GM12878 (cell line): ENCODE data around the gene TMIGD3. TPM values are rescaled to one million over a fixed set of nuclear protein-coding genes. Genes with fewer than 3 reads are reported as not detected.

Experiments
- ATAC-seq: fragments of 200-7000 bp; cut with Tn5 transposase; 3 replicates; pipeline ENCODE4 v1.9.1; 2020; ENCODE audit warnings: mild to moderate bottlenecking, moderate library complexity
- BruUV-seq: library from RNA; stranded (reverse); fragments of 400-500 nt; replicated peaks from 2 replicates; lab custom pipeline; 2021; lab: Mats Ljungman, UMichigan
- CTCF ChIA-PET: fragments of 300-600 bp; sonication (Branson Sonifier 250); formaldehyde crosslinking; extraction: SDS; loops from one replicate; lab custom pipeline; 2021; ENCODE audit warnings: inconsistent platforms; lab: Yijun Ruan, JAX
- POLR2A ChIA-PET: fragments of 350-600 bp; formaldehyde crosslinking; extraction: SDS; loops from one replicate; lab custom pipeline; 2021; ENCODE audit warnings: inconsistent platforms; lab: Charles Lee
- RAD21 ChIA-PET: fragments of 300-600 bp; sonication (Branson Sonifier 250); formaldehyde crosslinking; loops from one replicate; lab custom pipeline; 2023; ENCODE audit warnings: antibody characterized with exemption; ENCODE audit not compliant: unreplicated experiment; lab: Charles Lee
- SMC1A ChIA-PET: fragments of 300-600 bp; sonication (Branson Sonifier 250); formaldehyde crosslinking; loops from one replicate; lab custom pipeline; 2023; ENCODE audit not compliant: unreplicated experiment, uncharacterized antibody; lab: Charles Lee
- DNase-seq: peaks from one replicate; pipeline ENCODE4 v3.0.0-alpha.2; 2011; ENCODE audit warnings: low read depth, low spot score
- FAIRE-seq: peaks from 3 replicates; lab custom pipeline; 2011; peaks lifted over from hg19 to GRCh38; lab: Jason Lieb, UNC
- H2AFZ ChIP-seq: 2 replicates; pipeline ENCODE4 v1.6.0; 2011; ENCODE audit warnings: low read depth, low read length, control low read depth; ENCODE audit not compliant: control insufficient read depth
- H3K27ac ChIP-seq: 2 replicates; pipeline ENCODE4 v1.5.1; 2011; ENCODE audit warnings: control low read depth; ENCODE audit not compliant: control insufficient read depth, insufficient read depth
- H3K27me3 ChIP-seq, 2 experiments: replicated peaks in 1 of 2; 2 replicates each; pipeline versions ENCODE4 v1.6.0 to v1.6.1; 2011; ENCODE audit warnings: low read length in 1 of 2; ENCODE audit not compliant: control insufficient read depth in 2 of 2, insufficient read depth in 2 of 2
- H3K36me3 ChIP-seq, 2 experiments: 2 replicates each; pipeline ENCODE4 v1.5.1; 2011; ENCODE audit warnings: low read length in 1 of 2; ENCODE audit not compliant: control insufficient read depth in 2 of 2, insufficient read depth in 2 of 2
- H3K4me1 ChIP-seq: 2 replicates; pipeline ENCODE4 v1.6.1; 2011; ENCODE audit warnings: mild to moderate bottlenecking, low read length, moderate library complexity, mixed read lengths; ENCODE audit not compliant: control insufficient read depth, insufficient read depth
- H3K4me2 ChIP-seq: 2 replicates; pipeline ENCODE4 v1.6.0; 2011; ENCODE audit warnings: control low read depth; ENCODE audit not compliant: control insufficient read depth, insufficient read depth
- H3K4me3 ChIP-seq: fragments of 200-600 bp; sonication (generic); 2 replicates; pipeline ENCODE4 v1.5.1; 2016
- H3K79me2 ChIP-seq: 2 replicates; pipeline ENCODE4 v1.6.0; 2011; ENCODE audit warnings: low read length; ENCODE audit not compliant: control insufficient read depth, insufficient read depth
- H3K9ac ChIP-seq: 2 replicates; pipeline ENCODE4 v1.8.0; 2011; ENCODE audit warnings: low read length, control low read depth, mixed read lengths; ENCODE audit not compliant: control insufficient read depth, insufficient read depth
- H3K9me3 ChIP-seq: replicated peaks from 3 replicates; pipeline ENCODE4 v1.5.1; 2011; ENCODE audit warnings: mild to moderate bottlenecking, low read length; ENCODE audit not compliant: control insufficient read depth, insufficient read depth
- H4K20me1 ChIP-seq: 2 replicates; pipeline ENCODE4 v1.6.0; 2011; ENCODE audit not compliant: control insufficient read depth, insufficient read depth
- ATF7 ChIP-seq: fragments of 450-650 bp; IDR thresholded peaks from 2 replicates; pipeline ENCODE4 v1.6.1; 2016; ENCODE audit warnings: low read depth, mild to moderate bottlenecking
- CBX3 ChIP-seq: fragments of 200-600 bp; sonication (generic); IDR thresholded peaks from 2 replicates; pipeline ENCODE4 v1.6.1; 2016; ENCODE audit warnings: low read depth, borderline replicate concordance
- IKZF2 ChIP-seq, 2 experiments: fragments of 450-650 bp; IDR thresholded peaks; 2 replicates each; pipeline ENCODE4 v1.6.1; 2017; ENCODE audit warnings: mild to moderate bottlenecking in 2 of 2, moderate library complexity in 2 of 2
- NFXL1 ChIP-seq: fragments of 450-650 bp; IDR thresholded peaks from 2 replicates; pipeline ENCODE4 v1.6.1; 2017; ENCODE audit warnings: antibody characterized with exemption, mild to moderate bottlenecking, borderline replicate concordance
- PAX5 ChIP-seq: IDR thresholded peaks from 2 replicates; pipeline ENCODE4 v1.6.1; 2011; ENCODE audit warnings: low read depth, low read length, borderline replicate concordance
- RUNX3 ChIP-seq: IDR thresholded peaks from 2 replicates; pipeline ENCODE4 v1.6.1; 2012; ENCODE audit warnings: low read length, inconsistent platforms
- SMC3 ChIP-seq: IDR thresholded peaks from 2 replicates; pipeline ENCODE4 v1.6.1; 2011; ENCODE audit warnings: low read length, improper control_type of control experiment, borderline replicate concordance
- SPI1 ChIP-seq: IDR thresholded peaks from 2 replicates; pipeline ENCODE4 v1.6.1; 2011; ENCODE audit warnings: low read depth, mild to moderate bottlenecking, low read length, moderate library complexity, borderline replicate concordance; ENCODE audit not compliant: insufficient read depth
- in situ Hi-C: fragments of 300-500 bp; cut with MboI; formaldehyde crosslinking; loops from 9 replicates; pipeline ENCODE4 v1.14.3; 2018; ENCODE audit warnings: mixed read lengths
- intact Hi-C: fragments of 100-400 bp; cut with micrococcal nuclease; formaldehyde crosslinking; loops from one replicate; pipeline ENCODE4 v1.14.2; 2022; ENCODE audit not compliant: unreplicated experiment
- polyA plus RNA-seq, 11 experiments: library from polyadenylated mRNA; depleted of rRNA in 4 of 11; unstranded in 6 of 11; stranded (reverse) in 5 of 11; fragments of >200 nt; fragmentation: Nextera tagmentation in 4 of 11; fragmentation: Illumina TruSeq in 1 of 11; extraction: Ambion mirVana in 4 of 11; extraction: Trizol in 1 of 11; gene quantifications; 1 replicate in 1 of 11; 2 replicates in 10 of 11; pipeline versions ENCODE4 v1.2.1 to v1.2.3, GENCODE V29; 2011 to 2016; ENCODE audit warnings: inconsistent platforms in 2 of 11, missing spikeins in 2 of 11, low read depth in 1 of 11
- total RNA-seq, 4 experiments: library from RNA; depleted of rRNA in 3 of 4; stranded (reverse); fragments of >200 nt in 3 of 4; fragmentation: Illumina TruSeq in 1 of 4; extraction: Trizol in 1 of 4; gene quantifications; 2 replicates each; pipeline versions ENCODE4 v1.2.1 to v1.2.3, GENCODE V29; 2013 to 2021
- TF ChIP-seq, protein P1 (sequence below): fragments of 450-650 bp; conservative IDR thresholded peaks from 2 replicates; pipeline ENCODE4 v1.6.1; 2017; ENCODE audit warnings: mild to moderate bottlenecking, moderate library complexity
- TF ChIP-seq, protein P2 (sequence below): fragments of 150-350 bp; IDR thresholded peaks from 2 replicates; pipeline ENCODE4 v1.6.1; 2016; ENCODE audit warnings: low read depth, low read length
- TF ChIP-seq, protein P3 (sequence below): fragments of 450-650 bp; formaldehyde crosslinking; IDR thresholded peaks from 2 replicates; pipeline ENCODE4 v1.4.0; 2022; ENCODE audit warnings: mild to moderate bottlenecking, moderate library complexity
- TF ChIP-seq, protein P4 (sequence below): fragments of 450-650 bp; IDR thresholded peaks from 2 replicates; pipeline ENCODE4 v1.6.1; 2017; ENCODE audit warnings: antibody characterized with exemption, mild to moderate bottlenecking, moderate library complexity

Gene TMIGD3
- total and polyA plus RNA-seq, 10 of the 15 experiments (the other 5 are each of a cell fraction or from before 2014, with no cell fraction given), result 0.17 TPM; not detected in 9

DNA sequence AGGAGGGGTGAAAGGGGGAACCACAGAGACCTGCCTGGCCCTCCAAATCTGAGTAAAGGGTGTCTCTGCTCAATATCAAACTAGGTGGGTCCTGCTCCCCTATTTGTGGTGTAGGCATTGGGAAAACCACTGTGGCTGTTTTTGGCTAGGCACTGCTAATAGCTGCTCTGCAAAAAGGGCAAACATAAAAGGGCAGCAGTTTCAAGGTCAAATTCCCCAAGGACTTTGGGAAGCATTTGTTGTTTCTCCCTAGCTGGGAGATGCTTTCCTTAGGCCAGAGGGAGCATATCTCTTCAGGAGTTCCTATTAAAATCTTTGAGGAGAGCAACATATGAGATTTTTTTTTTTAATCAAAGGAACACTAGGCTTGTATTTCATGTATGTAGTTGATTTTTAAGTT is 27.2 kb downstream of the TMIGD3 start:
- H3K9me3 ChIP-seq, result no peaks in the 10 kb centered on the region
- SMC1A ChIA-PET, result interaction anchor here (0.5 to 12.1 kb wide), 20 partner anchors 9 to 1592 kb away, joined by 3 to 128 read pairs (median 6); no protein-coding TSS in a partner anchor
- intact Hi-C loops (loop anchor here (10.0 kb wide), 2 partner anchors 61 to 251 kb away; partner anchors contain the start of gene CHI3L2), in situ Hi-C loops (loop anchor here (25.0 kb wide), 1 partner anchor 886 kb away; no protein-coding TSS in a partner anchor)
- DNase-seq (no peak), FAIRE-seq (no peak), ATAC-seq (no peak)
- CTCF ChIA-PET, result interaction anchor here (0.6 to 8.7 kb wide), 13 partner anchors 11 to 291 kb away, joined by 3 to 119 read pairs (median 5); no protein-coding TSS in a partner anchor
- no peaks in the 10 kb centered on the region for H3K36me3 ChIP-seq
- no peaks in the 10 kb centered on the region for H4K20me1 ChIP-seq
- no peaks in the 10 kb centered on the region for H3K27me3 ChIP-seq
- POLR2A ChIA-PET, result interaction anchor here (0.6 to 1.9 kb wide), 3 partner anchors 20 to 211 kb away, joined by 3 to 13 read pairs (median 4); no protein-coding TSS in a partner anchor
- no peak overlapping the region for H3K9ac ChIP-seq
- peaks cover 33% of the 10 kb centered on the region for H3K4me1 ChIP-seq
- peak overlapping the region; percentile 68 for H3K4me2 ChIP-seq
- RAD21 ChIA-PET, result interaction anchor here (0.6 to 5.5 kb wide), 13 partner anchors 14 to 292 kb away, joined by 3 to 48 read pairs (median 3); partner anchors contain the start of genes ATP5PB, INKA2, OVGP1 and WDR77
- H3K79me2 ChIP-seq, result no peaks in the 10 kb centered on the region
- H2AFZ ChIP-seq, result no peak overlapping the region
- H3K4me3 ChIP-seq, result no peak overlapping the region
- H3K27ac ChIP-seq, result peak overlapping the region; percentile 74; the same call in 1 of the 2 replicates
- BruUV-seq, result no TSS peak
- TF ChIP-seq PAX5, result no peak
- TF ChIP-seq, protein P1, sequence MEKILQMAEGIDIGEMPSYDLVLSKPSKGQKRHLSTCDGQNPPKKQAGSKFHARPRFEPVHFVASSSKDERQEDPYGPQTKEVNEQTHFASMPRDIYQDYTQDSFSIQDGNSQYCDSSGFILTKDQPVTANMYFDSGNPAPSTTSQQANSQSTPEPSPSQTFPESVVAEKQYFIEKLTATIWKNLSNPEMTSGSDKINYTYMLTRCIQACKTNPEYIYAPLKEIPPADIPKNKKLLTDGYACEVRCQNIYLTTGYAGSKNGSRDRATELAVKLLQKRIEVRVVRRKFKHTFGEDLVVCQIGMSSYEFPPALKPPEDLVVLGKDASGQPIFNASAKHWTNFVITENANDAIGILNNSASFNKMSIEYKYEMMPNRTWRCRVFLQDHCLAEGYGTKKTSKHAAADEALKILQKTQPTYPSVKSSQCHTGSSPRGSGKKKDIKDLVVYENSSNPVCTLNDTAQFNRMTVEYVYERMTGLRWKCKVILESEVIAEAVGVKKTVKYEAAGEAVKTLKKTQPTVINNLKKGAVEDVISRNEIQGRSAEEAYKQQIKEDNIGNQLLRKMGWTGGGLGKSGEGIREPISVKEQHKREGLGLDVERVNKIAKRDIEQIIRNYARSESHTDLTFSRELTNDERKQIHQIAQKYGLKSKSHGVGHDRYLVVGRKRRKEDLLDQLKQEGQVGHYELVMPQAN, result no peak
- TF ChIP-seq RUNX3, result no peak
- TF ChIP-seq, protein P2, sequence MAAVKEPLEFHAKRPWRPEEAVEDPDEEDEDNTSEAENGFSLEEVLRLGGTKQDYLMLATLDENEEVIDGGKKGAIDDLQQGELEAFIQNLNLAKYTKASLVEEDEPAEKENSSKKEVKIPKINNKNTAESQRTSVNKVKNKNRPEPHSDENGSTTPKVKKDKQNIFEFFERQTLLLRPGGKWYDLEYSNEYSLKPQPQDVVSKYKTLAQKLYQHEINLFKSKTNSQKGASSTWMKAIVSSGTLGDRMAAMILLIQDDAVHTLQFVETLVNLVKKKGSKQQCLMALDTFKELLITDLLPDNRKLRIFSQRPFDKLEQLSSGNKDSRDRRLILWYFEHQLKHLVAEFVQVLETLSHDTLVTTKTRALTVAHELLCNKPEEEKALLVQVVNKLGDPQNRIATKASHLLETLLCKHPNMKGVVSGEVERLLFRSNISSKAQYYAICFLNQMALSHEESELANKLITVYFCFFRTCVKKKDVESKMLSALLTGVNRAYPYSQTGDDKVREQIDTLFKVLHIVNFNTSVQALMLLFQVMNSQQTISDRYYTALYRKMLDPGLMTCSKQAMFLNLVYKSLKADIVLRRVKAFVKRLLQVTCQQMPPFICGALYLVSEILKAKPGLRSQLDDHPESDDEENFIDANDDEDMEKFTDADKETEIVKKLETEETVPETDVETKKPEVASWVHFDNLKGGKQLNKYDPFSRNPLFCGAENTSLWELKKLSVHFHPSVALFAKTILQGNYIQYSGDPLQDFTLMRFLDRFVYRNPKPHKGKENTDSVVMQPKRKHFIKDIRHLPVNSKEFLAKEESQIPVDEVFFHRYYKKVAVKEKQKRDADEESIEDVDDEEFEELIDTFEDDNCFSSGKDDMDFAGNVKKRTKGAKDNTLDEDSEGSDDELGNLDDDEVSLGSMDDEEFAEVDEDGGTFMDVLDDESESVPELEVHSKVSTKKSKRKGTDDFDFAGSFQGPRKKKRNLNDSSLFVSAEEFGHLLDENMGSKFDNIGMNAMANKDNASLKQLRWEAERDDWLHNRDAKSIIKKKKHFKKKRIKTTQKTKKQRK, result no peak
- TF ChIP-seq SMC3, result no peak
- TF ChIP-seq CBX3, result no peak
- no peak for TF ChIP-seq NFXL1
- TF ChIP-seq, protein P3, sequence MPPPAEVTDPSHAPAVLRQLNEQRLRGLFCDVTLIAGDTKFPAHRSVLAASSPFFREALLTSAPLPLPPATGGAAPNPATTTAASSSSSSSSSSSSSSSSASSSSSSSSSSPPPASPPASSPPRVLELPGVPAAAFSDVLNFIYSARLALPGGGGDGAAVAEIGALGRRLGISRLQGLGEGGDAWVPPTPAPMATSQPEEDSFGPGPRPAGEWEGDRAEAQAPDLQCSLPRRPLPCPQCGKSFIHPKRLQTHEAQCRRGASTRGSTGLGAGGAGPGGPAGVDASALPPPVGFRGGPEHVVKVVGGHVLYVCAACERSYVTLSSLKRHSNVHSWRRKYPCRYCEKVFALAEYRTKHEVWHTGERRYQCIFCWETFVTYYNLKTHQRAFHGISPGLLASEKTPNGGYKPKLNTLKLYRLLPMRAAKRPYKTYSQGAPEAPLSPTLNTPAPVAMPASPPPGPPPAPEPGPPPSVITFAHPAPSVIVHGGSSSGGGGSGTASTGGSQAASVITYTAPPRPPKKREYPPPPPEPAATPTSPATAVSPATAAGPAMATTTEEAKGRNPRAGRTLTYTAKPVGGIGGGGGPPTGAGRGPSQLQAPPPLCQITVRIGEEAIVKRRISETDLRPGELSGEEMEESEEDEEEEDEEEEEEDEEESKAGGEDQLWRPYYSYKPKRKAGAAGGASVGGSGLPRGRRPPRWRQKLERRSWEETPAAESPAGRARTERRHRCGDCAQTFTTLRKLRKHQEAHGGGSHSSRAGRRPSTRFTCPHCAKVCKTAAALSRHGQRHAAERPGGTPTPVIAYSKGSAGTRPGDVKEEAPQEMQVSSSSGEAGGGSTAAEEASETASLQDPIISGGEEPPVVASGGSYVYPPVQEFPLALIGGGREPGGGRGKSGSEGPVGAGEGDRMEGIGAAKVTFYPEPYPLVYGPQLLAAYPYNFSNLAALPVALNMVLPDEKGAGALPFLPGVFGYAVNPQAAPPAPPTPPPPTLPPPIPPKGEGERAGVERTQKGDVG, result no peak
- TF ChIP-seq, protein P4, sequence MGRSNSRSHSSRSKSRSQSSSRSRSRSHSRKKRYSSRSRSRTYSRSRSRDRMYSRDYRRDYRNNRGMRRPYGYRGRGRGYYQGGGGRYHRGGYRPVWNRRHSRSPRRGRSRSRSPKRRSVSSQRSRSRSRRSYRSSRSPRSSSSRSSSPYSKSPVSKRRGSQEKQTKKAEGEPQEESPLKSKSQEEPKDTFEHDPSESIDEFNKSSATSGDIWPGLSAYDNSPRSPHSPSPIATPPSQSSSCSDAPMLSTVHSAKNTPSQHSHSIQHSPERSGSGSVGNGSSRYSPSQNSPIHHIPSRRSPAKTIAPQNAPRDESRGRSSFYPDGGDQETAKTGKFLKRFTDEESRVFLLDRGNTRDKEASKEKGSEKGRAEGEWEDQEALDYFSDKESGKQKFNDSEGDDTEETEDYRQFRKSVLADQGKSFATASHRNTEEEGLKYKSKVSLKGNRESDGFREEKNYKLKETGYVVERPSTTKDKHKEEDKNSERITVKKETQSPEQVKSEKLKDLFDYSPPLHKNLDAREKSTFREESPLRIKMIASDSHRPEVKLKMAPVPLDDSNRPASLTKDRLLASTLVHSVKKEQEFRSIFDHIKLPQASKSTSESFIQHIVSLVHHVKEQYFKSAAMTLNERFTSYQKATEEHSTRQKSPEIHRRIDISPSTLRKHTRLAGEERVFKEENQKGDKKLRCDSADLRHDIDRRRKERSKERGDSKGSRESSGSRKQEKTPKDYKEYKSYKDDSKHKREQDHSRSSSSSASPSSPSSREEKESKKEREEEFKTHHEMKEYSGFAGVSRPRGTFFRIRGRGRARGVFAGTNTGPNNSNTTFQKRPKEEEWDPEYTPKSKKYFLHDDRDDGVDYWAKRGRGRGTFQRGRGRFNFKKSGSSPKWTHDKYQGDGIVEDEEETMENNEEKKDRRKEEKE, result no peak
- TF ChIP-seq ATF7, result no peak
- TF ChIP-seq SPI1, result no peak
- TF ChIP-seq IKZF2 (IDR thresholded peaks at IDR 0.05), result no peak
